ENCODE measurements around the gene EPG5.
"Not testable (repeated sequence)": the region's sequence is repeated elsewhere in the genome, so short reads cannot be mapped to it uniquely, and the experiment has no call there.

Gene EPG5

GRCh38 chr18:45974088-45974536 lies 7.0 kb upstream of the EPG5 start:
- peak; percentile 76 for DNase-seq

DNA sequence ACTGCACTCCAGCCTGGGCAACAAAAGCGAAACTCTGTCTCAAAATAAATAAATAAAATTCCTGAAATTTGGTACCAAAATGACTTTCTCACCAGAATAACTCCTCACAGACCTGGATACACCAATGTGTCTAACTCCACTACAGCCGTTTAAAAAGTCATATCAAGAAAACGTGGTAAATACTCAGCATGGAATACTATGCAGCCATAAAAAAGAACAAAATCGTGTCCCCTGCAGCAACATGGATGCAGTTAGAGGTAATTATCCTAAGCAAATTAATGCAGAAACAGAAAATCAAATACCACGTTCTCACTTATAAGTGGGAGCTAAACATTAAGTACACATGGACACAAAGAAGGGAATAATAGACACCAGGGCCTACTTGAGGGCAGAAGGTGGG lies 2.2 kb downstream of the EPG5 start:
- not testable (repeated sequence) for DNase-seq

DNA sequence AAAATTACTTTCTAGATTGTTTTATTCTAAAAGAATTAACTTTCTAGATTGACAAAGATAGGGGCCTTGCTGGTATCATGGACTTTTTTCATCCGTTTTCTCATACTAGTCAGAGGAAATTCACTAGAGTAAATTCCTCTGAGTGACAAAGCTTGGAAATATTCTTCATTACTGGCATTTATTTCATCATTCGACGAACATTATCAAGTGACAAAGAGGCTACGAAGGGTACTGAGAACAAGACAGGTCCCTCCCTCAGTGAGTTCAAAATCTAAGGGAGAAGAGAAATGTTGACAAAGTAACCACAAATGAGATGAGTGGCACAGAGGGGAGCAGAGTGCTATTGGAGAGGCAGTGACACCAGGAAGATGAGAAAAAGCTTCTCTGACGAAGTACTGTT lies 4.3 kb downstream of the EPG5 start:
- peak; percentile 25 for DNase-seq

DNA sequence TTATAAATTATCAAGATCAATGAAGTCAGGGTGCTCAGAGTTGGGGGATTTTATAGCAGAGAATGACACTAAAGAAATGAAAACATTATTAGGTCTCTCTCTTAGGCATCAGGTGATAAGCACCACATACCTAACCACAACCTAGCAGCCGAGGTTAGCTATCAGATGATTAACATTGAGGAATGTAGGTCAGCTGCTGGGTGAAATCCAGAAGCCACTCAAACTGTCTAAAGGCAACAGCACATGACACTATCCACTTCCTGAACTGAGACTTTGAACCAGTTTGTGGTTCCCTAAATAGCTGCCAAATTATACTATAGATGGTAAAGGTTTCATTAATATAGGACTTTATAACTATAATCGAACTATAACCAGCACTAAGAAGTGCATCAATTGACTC lies 4.7 kb downstream of the EPG5 start:
- peak; percentile 50 for DNase-seq

DNA sequence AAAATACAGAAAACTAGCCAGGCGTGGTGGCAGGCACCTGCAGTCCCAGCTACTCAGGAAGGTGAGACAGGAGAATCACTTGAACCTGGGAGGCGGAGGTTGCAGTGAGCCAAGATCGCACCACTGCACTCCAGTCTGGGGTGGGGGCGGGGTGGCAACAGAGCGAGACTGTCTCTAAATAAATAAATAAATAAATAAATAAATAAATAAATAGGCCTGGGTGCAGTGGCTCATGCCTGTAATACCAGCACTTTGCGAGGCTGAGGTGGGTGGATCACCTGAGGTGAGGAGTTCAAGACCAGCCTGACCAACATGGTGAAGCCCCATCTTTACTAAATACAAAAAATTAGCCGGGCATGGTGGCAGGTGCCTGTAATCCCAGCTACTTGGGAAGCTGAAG lies 7.6 kb downstream of the EPG5 start:
- not testable (repeated sequence) for DNase-seq

GRCh38 chr18:45958730-45959129 lies 8.4 kb downstream of the EPG5 start:
- no peak for DNase-seq

DNA sequence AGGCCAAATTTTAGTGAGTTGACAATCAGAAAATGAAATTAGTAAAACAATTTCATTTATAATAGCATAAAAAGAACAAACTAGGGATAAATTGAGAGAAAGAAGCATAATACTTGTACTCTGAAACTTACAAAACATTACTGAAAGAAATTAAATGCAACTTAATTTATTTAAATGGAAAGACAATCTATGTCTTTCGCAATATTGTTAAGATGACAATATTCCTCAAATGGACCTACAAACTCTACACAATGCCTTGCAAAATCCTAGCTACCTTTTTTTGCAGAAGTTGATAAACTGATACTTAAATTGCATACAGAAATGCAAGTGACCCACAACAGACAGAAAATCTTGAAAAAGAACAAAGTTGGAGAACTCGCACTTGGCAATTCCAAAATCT lies 9.1 kb downstream of the EPG5 start:
- no peak for DNase-seq

- no peak for DNase-seq
These were observed 10.0 kb downstream of the EPG5 start for GRCh38 chr18:45957100-45957499.

GRCh38 chr18:45954070-45954934 lies 12.8 kb downstream of the EPG5 start:
- no peak for DNase-seq

GRCh38 chr18:45951016-45951714 lies 16.0 kb downstream of the EPG5 start:
- no peak for DNase-seq

- DNase-seq = no peak
These were observed 21.5 kb downstream of the EPG5 start for GRCh38 chr18:45945669-45946068.

DNA sequence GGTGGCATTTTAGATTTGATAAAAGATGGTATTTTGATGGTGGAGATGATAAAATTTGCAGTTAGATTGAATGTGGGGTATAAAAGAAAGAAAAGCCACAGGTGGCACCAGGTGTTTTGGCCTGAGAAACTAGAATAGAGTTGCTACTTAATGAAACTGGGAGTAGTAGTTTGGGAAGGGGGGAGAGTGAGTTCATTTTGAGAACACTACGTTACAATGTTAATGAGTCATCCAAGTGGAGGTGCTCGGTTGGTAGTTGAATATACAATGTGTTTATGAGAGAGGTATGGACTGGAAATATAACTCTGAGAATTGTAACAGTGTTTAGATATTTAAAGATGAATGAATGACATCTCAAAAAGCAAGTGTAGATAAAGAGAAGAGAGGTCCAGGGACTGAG lies 26.4 kb downstream of the EPG5 start:
- DNase-seq = no peak

DNA sequence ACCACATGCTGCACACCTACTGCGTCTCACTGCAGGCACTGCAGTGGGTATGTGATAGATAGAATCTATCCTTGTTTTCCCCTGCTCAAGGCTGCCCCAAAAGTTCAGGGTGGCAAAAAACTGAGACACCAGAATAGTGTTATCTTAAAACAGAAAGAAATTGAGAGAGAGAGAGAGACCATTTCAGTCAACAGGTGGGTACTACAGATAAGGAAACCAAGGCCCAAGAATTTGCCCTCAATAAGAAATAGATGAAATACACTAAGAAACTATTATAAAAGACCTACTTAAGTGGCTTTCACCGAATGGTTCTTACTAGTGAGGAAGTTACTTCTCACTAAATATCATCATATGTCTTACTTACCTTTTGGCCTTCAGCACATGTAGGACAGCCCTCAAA lies 27.9 kb downstream of the EPG5 start:
- DNase-seq = no peak

DNA sequence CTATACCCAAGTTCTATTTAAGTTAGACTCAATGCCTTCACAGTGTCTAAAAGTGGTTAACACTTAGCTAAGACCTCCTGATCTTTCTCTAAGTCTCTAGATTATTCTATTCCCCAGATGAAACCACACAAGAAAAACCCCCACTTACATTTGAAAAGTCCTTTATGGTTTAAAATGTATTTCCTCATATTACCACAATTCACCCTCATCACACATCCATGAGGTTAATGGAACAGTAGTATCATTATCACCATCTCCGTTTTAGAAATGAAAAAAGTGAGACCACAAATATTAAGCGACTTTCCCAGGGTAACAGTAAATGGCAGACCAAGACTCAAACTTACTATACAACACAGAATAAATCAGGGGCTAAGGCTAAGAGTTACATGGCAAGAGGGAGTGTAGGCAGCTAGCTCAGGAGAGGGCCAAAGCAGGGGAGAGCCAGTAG lies 28.6 kb downstream of the EPG5 start:
- no peak for DNase-seq

GRCh38 chr18:45935591-45936335 lies 31.4 kb downstream of the EPG5 start:
- DNase-seq = no peak

GRCh38 chr18:45932708-45933107 lies 34.4 kb downstream of the EPG5 start:
- DNase-seq = no peak

GRCh38 chr18:45930963-45931362 lies 36.2 kb downstream of the EPG5 start:
- DNase-seq = no peak

DNA sequence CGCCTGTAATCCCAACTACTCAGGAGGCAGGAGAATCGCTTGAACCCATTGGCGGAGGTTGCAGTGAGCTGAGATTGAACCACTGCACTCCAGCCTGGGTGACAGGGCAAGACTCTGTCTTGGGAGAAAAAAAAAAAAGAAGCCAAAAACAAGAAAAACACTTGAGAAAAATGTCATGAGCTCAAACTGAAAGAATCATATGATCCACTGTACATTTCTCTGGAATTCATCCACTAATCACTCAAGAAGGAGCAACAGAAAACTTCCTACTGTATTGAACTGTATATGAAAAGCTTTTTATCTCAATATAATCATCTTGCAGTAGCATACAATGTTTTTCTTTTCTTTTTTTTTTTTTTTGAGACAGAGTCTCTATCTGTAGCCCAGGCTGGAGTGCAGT lies 40.4 kb downstream of the EPG5 start:
- no peak for DNase-seq

- DNase-seq = no peak
These were observed 41.0 kb downstream of the EPG5 start for GRCh38 chr18:45926085-45926484.

GRCh38 chr18:45923138-45923537 lies 44.0 kb downstream of the EPG5 start:
- no peak for DNase-seq

DNA sequence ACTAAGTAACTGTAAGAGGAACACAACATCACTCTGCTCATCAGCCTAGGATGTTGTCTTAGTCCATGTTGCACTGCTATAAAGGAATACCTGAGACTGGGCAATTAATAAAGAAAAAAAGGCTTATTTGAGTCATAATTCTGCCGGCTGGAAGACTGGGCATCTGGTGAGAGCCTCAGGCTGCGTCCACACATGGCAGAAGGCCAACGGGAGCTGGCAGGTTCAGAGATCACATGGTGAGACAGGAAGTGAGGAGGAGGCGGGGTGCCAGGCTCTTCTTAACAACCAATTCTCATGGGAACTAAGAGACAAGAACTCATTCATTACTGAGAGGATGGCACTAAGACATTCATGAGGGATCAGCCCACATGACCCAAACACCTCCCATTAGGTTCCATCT lies 46.8 kb downstream of the EPG5 start:
- DNase-seq = peak; percentile 21

DNA sequence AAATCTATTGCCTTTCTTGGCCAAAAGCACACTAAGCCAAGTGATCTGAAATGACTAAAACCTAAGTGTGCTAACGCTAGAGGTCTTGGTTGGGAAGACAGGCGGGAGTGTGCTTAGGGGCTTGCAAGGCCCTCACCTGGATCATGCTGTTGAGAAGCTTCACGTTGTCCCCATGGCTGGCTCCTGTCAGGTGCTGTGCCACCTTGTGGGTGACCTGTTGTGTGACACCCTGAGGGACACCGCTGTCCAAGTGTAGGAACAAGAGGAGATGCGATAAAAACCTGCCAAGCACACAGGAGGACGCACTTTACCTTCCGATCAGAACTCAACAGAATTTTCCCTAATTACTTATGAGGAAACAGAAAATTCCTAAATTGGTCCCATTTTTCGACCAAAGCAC lies 50.8 kb downstream of the EPG5 start:
- DNase-seq = no peak

DNA sequence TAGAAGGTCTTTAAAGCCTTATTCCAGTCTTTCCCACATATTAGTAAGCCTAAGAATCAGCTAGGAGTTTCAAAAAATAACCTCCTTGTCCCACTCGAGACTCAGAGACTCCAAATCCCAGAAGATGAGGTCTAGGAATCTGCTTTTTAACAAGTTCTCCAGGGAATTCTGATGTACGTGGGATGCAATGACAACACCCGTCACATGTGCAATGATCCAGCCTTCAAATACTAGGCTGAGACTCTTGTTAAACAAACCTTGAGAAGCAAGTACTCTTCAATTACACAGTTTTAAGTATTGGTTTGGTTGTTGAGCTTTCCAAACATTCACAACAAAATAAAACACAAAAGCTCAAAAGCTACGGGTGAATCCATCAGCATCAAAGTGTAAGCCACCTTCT lies 53.9 kb downstream of the EPG5 start:
- no peak for DNase-seq
